ENCODE data around the gene ACTL9. TPM values are rescaled to one million over a fixed set of nuclear protein-coding genes. Genes with fewer than 3 reads are reported as not detected.
"Not testable (repeated sequence)": the region's sequence is repeated elsewhere in the genome, so short reads cannot be mapped to it uniquely, and the experiment has no call there.

The ACTL9 gene
- total RNA-seq, 1 experiment from 2014 or later: not detected

- ChIA-PET POLR2A (no interaction called here), CTCF (interaction anchor here (1.4 kb wide), 1 partner anchor 24 kb away, joined by 3 read pairs; the partner anchor contains the start of gene ACTL9)
- no peak for ATAC-seq
- Mint-ChIP-seq H3K36me3 (peaks cover 53% of the 10 kb centered on the region), H3K4me1 (no peaks in the 10 kb centered on the region), H3K27me3 (ENCODE audit: low read depth) (peaks cover 6% of the 10 kb centered on the region), H3K27ac (no peak overlapping the region), H3K9me3 (peaks cover 86% of the 10 kb centered on the region), H3K4me3 (no peak overlapping the region)
- DNase-seq (ENCODE audit: low spot score): no peak
- TF ChIP-seq HMGA2 (CRISPR knock-in tag; IDR thresholded peaks at IDR 0.05) (peak; percentile 97), NR2C2 (CRISPR knock-in tag; IDR thresholded peaks at IDR 0.05) (no peak)
Measured at GRCh38 chr19:8722032-8722431, 23.4 kb upstream of the ACTL9 start.

DNA sequence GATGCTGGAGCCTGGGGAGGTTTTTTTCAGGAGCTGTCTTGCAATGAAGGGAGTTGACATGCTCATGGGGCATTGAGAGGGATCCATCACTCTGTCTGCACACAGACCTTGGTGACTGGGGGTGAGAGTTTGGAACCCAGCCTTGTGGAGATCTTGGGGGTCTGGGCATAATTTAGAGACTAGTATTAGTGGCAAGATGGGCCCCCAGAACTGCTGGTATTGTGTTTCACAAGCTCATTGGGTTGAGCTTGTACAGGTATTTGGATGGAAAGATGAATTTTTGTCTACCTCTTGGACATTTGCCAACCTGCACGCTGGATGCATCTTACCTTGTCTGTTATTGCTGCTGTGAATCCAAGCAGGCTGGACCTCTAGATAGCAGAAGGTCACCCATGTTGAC lies 22.7 kb upstream of the ACTL9 start, which contains the start of gene OR2Z1:
Gene OR2Z1 (plus strand): TSS at position 301 of the 400 bp plus-strand sequence. CDS start 9,395 bp downstream, outside the sequence.
- no peak within 1 kb of the TSS for H3K4me3 Mint-ChIP-seq
- peaks cover 6% of the 10 kb centered on the region for H3K27me3 Mint-ChIP-seq (ENCODE audit: low read depth)
- ATAC-seq (no peak), DNase-seq (ENCODE audit: low spot score) (no peak)
- CTCF ChIA-PET: no interaction called here
- H3K27ac Mint-ChIP-seq: no peak within 1 kb of the TSS
- POLR2A ChIA-PET: no interaction called here
- H3K9me3 Mint-ChIP-seq: peaks cover 82% of the 10 kb centered on the region
- TF ChIP-seq ESRRA (CRISPR knock-in tag; IDR thresholded peaks at IDR 0.05; ENCODE audit: borderline replicate concordance): no peak
- TF ChIP-seq TEAD1 (CRISPR knock-in tag; IDR thresholded peaks at IDR 0.05): no peak
- no peak for TF ChIP-seq ZNF416 (CRISPR knock-in tag; IDR thresholded peaks at IDR 0.05)
- no peak for TF ChIP-seq IRF2 (CRISPR knock-in tag; IDR thresholded peaks at IDR 0.05; ENCODE audit: borderline replicate concordance, low read depth)
- TF ChIP-seq SMAD3 (CRISPR knock-in tag; IDR thresholded peaks at IDR 0.05; ENCODE audit: borderline replicate concordance): no peak
- TF ChIP-seq, protein P1, sequence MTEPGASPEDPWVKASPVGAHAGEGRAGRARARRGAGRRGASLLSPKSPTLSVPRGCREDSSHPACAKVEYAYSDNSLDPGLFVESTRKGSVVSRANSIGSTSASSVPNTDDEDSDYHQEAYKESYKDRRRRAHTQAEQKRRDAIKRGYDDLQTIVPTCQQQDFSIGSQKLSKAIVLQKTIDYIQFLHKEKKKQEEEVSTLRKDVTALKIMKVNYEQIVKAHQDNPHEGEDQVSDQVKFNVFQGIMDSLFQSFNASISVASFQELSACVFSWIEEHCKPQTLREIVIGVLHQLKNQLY (CRISPR knock-in tag; IDR thresholded peaks at IDR 0.05): no peak
- no peak for TF ChIP-seq HMGA2 (CRISPR knock-in tag; IDR thresholded peaks at IDR 0.05)
- no peak for TF ChIP-seq CDX4 (CRISPR knock-in tag; IDR thresholded peaks at IDR 0.05; ENCODE audit: borderline replicate concordance)
- TF ChIP-seq, protein P2, sequence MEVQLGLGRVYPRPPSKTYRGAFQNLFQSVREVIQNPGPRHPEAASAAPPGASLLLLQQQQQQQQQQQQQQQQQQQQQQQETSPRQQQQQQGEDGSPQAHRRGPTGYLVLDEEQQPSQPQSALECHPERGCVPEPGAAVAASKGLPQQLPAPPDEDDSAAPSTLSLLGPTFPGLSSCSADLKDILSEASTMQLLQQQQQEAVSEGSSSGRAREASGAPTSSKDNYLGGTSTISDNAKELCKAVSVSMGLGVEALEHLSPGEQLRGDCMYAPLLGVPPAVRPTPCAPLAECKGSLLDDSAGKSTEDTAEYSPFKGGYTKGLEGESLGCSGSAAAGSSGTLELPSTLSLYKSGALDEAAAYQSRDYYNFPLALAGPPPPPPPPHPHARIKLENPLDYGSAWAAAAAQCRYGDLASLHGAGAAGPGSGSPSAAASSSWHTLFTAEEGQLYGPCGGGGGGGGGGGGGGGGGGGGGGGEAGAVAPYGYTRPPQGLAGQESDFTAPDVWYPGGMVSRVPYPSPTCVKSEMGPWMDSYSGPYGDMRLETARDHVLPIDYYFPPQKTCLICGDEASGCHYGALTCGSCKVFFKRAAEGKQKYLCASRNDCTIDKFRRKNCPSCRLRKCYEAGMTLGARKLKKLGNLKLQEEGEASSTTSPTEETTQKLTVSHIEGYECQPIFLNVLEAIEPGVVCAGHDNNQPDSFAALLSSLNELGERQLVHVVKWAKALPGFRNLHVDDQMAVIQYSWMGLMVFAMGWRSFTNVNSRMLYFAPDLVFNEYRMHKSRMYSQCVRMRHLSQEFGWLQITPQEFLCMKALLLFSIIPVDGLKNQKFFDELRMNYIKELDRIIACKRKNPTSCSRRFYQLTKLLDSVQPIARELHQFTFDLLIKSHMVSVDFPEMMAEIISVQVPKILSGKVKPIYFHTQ (CRISPR knock-in tag; IDR thresholded peaks at IDR 0.05): no peak
- no peak for TF ChIP-seq FOXP1 (CRISPR knock-in tag; IDR thresholded peaks at IDR 0.05; ENCODE audit: borderline replicate concordance)
- TF ChIP-seq OVOL2 (CRISPR knock-in tag; IDR thresholded peaks at IDR 0.05; ENCODE audit: borderline replicate concordance): no peak
- TF ChIP-seq TP53 (CRISPR knock-in tag; IDR thresholded peaks at IDR 0.05): no peak
- TF ChIP-seq ZNF671 (CRISPR knock-in tag; IDR thresholded peaks at IDR 0.05): no peak
- no peak for TF ChIP-seq ZBTB43 (CRISPR knock-in tag; IDR thresholded peaks at IDR 0.05)
- TF ChIP-seq GTF2I (CRISPR knock-in tag; conservative IDR thresholded peaks at IDR 0.05): no peak
- no peak for TF ChIP-seq ZNF512 (CRISPR knock-in tag; IDR thresholded peaks at IDR 0.05; ENCODE audit: borderline replicate concordance)
- TF ChIP-seq GRHL2 (CRISPR knock-in tag; IDR thresholded peaks at IDR 0.05; ENCODE audit: insufficient replicate concordance, severe bottlenecking): no peak
- no peak for TF ChIP-seq EMX1 (CRISPR knock-in tag; IDR thresholded peaks at IDR 0.05)
- TF ChIP-seq, protein P3, sequence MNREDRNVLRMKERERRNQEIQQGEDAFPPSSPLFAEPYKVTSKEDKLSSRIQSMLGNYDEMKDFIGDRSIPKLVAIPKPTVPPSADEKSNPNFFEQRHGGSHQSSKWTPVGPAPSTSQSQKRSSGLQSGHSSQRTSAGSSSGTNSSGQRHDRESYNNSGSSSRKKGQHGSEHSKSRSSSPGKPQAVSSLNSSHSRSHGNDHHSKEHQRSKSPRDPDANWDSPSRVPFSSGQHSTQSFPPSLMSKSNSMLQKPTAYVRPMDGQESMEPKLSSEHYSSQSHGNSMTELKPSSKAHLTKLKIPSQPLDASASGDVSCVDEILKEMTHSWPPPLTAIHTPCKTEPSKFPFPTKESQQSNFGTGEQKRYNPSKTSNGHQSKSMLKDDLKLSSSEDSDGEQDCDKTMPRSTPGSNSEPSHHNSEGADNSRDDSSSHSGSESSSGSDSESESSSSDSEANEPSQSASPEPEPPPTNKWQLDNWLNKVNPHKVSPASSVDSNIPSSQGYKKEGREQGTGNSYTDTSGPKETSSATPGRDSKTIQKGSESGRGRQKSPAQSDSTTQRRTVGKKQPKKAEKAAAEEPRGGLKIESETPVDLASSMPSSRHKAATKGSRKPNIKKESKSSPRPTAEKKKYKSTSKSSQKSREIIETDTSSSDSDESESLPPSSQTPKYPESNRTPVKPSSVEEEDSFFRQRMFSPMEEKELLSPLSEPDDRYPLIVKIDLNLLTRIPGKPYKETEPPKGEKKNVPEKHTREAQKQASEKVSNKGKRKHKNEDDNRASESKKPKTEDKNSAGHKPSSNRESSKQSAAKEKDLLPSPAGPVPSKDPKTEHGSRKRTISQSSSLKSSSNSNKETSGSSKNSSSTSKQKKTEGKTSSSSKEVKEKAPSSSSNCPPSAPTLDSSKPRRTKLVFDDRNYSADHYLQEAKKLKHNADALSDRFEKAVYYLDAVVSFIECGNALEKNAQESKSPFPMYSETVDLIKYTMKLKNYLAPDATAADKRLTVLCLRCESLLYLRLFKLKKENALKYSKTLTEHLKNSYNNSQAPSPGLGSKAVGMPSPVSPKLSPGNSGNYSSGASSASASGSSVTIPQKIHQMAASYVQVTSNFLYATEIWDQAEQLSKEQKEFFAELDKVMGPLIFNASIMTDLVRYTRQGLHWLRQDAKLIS (CRISPR knock-in tag; IDR thresholded peaks at IDR 0.05; ENCODE audit: borderline replicate concordance): no peak
- TF ChIP-seq PREB (CRISPR knock-in tag; IDR thresholded peaks at IDR 0.05; ENCODE audit: borderline replicate concordance): no peak
- H3K4me1 Mint-ChIP-seq: no peaks in the 10 kb centered on the region
- H3K36me3 Mint-ChIP-seq: peaks cover 46% of the 10 kb centered on the region

GRCh38 chr19:8710337-8710736 lies 11.7 kb upstream of the ACTL9 start:
- POLR2A ChIA-PET; H3K27ac Mint-ChIP-seq; DNase-seq (ENCODE audit: low spot score); H3K4me1 Mint-ChIP-seq; ATAC-seq; H3K4me3 Mint-ChIP-seq: not testable (repeated sequence)
- CTCF ChIA-PET: interaction anchor here (0.7 kb wide), 2 partner anchors 96 to 264 kb away, joined by 3 to 4 read pairs; no protein-coding TSS in a partner anchor
- Mint-ChIP-seq H3K36me3 (peaks cover 38% of the 10 kb centered on the region), H3K9me3 (peaks cover 66% of the 10 kb centered on the region), H3K27me3 (ENCODE audit: low read depth) (peaks cover 15% of the 10 kb centered on the region)

Measured in WTC11 (cell line).